Kidney epithelial cell (primary cell): ENCODE data around the gene TMEM132D. TPM values are rescaled to one million over a fixed set of nuclear protein-coding genes. Genes with fewer than 3 reads are reported as not detected.

Experiments used
- DNase-seq: peaks from one replicate; pipeline ENCODE4 v3.0.0-alpha.2; 2010; ENCODE audit warnings: low read depth
- H3K27me3 ChIP-seq: 2 replicates; pipeline ENCODE4 v1.6.0; 2011; ENCODE audit warnings: low read length; ENCODE audit not compliant: control insufficient read depth, insufficient read depth
- H3K36me3 ChIP-seq: 2 replicates; pipeline ENCODE4 v1.5.1; 2011; ENCODE audit warnings: low read length; ENCODE audit not compliant: control insufficient read depth, insufficient read depth
- H3K4me3 ChIP-seq: 2 replicates; pipeline ENCODE4 v1.5.1; 2011; ENCODE audit warnings: low read depth, mild to moderate bottlenecking, control low read depth, low read length
- CTCF ChIP-seq: IDR thresholded peaks from 2 replicates; pipeline ENCODE4 v1.5.1; 2011; ENCODE audit warnings: mild to moderate bottlenecking, moderate library complexity, low read length, control low read depth, inconsistent platforms; ENCODE audit not compliant: insufficient read depth, poor library complexity, severe bottlenecking
- total RNA-seq: library from RNA; depleted of rRNA; stranded (reverse); fragments of >200 nt; gene quantifications from 2 replicates; pipeline ENCODE4 v1.2.3, GENCODE V29; 2015

Gene TMEM132D
- total RNA-seq, 1 donor from 2014 or later, result 6.4 TPM

- no peak for DNase-seq
- no peak overlapping the region for H3K4me3 ChIP-seq
- H3K27me3 ChIP-seq, result no peaks in the 10 kb centered on the region
- TF ChIP-seq CTCF, result no peak
- no peaks in the 10 kb centered on the region for H3K36me3 ChIP-seq
These were observed 696.7 kb downstream of the TMEM132D start for GRCh38 chr12:129207084-129207483.

- H3K36me3 ChIP-seq, result no peaks in the 10 kb centered on the region
- DNase-seq, result no peak
- TF ChIP-seq CTCF, result no peak
- no peak overlapping the region for H3K4me3 ChIP-seq
- H3K27me3 ChIP-seq, result no peaks in the 10 kb centered on the region
These were observed 700.4 kb downstream of the TMEM132D start for GRCh38 chr12:129203456-129203855.

GRCh38 chr12:129202109-129202814 lies 701.6 kb downstream of the TMEM132D start:
- Histone ChIP-seq H3K4me3 (no peak overlapping the region), H3K36me3 (no peaks in the 10 kb centered on the region), H3K27me3 (no peaks in the 10 kb centered on the region)
- DNase-seq, result no peak
- TF ChIP-seq CTCF, result no peak

GRCh38 chr12:129201029-129201428 lies 702.8 kb downstream of the TMEM132D start:
- no peaks in the 10 kb centered on the region for H3K27me3 ChIP-seq
- H3K36me3 ChIP-seq, result no peaks in the 10 kb centered on the region
- DNase-seq, result no peak
- H3K4me3 ChIP-seq, result no peak overlapping the region
- TF ChIP-seq CTCF, result no peak

- Histone ChIP-seq H3K36me3 (no peaks in the 10 kb centered on the region), H3K4me3 (no peak overlapping the region), H3K27me3 (no peaks in the 10 kb centered on the region)
- no peak for TF ChIP-seq CTCF
- DNase-seq, result no peak
These were observed 703.2 kb downstream of the TMEM132D start for GRCh38 chr12:129200576-129200975.

- no peak for TF ChIP-seq CTCF
- Histone ChIP-seq H3K4me3 (no peak overlapping the region), H3K27me3 (no peaks in the 10 kb centered on the region), H3K36me3 (no peaks in the 10 kb centered on the region)
- no peak for DNase-seq
These were observed 706.9 kb downstream of the TMEM132D start for GRCh38 chr12:129196927-129197326.
